ENCODE measurements around the gene LHX5. TPM values are rescaled to one million over a fixed set of nuclear protein-coding genes. Genes with fewer than 3 reads are reported as not detected.

LHX5 gene
- total RNA-seq, 1 experiment from 2014 or later: not detected

- Mint-ChIP-seq H3K9me3 (ENCODE audit: unreplicated experiment) (peaks cover 8% of the 10 kb centered on the region), H3K4me1 (ENCODE audit: insufficient read depth, unreplicated experiment) (no peaks in the 10 kb centered on the region), H3K36me3 (ENCODE audit: insufficient read depth, unreplicated experiment) (no peaks in the 10 kb centered on the region), H3K27ac (ENCODE audit: low read depth, unreplicated experiment) (no peak overlapping the region), H3K27me3 (ENCODE audit: insufficient read depth, unreplicated experiment) (peaks cover 88% of the 10 kb centered on the region), H3K4me3 (ENCODE audit: unreplicated experiment) (no peak overlapping the region)
- POLR2A ChIA-PET: interaction anchor here (0.6 kb wide), 1 partner anchor 114 kb away, joined by 5 read pairs; no protein-coding TSS in a partner anchor
- DNase-seq (ENCODE audit: unreplicated experiment): no peak
- CTCF ChIA-PET: interaction anchor here (0.7 to 0.9 kb wide), 2 partner anchors 9 to 1851 kb away, joined by 3 read pairs; no protein-coding TSS in a partner anchor
- no TSS peak for BruUV-seq (replicated peaks)
- intact Hi-C loops (cut with micrococcal nuclease): no loop called here
- TF ChIP-seq CTCF (IDR thresholded peaks at IDR 0.05; ENCODE audit: unreplicated experiment): no peak
These were observed 8.8 kb upstream of the LHX5 start for GRCh38 chr12:113480336-113480971.

GRCh38 chr12:113479590-113480335 is 8.1 kb upstream of the LHX5 start:
- no peak for TF ChIP-seq CTCF (IDR thresholded peaks at IDR 0.05; ENCODE audit: unreplicated experiment)
- H3K27me3 Mint-ChIP-seq (ENCODE audit: insufficient read depth, unreplicated experiment): peaks cover 88% of the 10 kb centered on the region

GRCh38 chr12:113479216-113479589 is 7.5 kb upstream of the LHX5 start:
- TF ChIP-seq CTCF (IDR thresholded peaks at IDR 0.05; ENCODE audit: unreplicated experiment): no peak
- Mint-ChIP-seq H3K27me3 (ENCODE audit: insufficient read depth, unreplicated experiment) (peaks cover 91% of the 10 kb centered on the region), H3K4me1 (ENCODE audit: insufficient read depth, unreplicated experiment) (peaks cover 4% of the 10 kb centered on the region), H3K4me3 (ENCODE audit: unreplicated experiment) (no peak overlapping the region), H3K36me3 (ENCODE audit: insufficient read depth, unreplicated experiment) (no peaks in the 10 kb centered on the region), H3K27ac (ENCODE audit: low read depth, unreplicated experiment) (no peak overlapping the region), H3K9me3 (ENCODE audit: unreplicated experiment) (peaks cover 8% of the 10 kb centered on the region)
- CTCF ChIA-PET: interaction anchor here (0.6 to 0.8 kb wide), 4 partner anchors 18 to 488 kb away, joined by 3 read pairs; no protein-coding TSS in a partner anchor
- POLR2A ChIA-PET: no interaction called here
- intact Hi-C loops (cut with micrococcal nuclease): no loop called here
- BruUV-seq (replicated peaks): no TSS peak
- DNase-seq (ENCODE audit: unreplicated experiment): no peak

More at GRCh38 chr12:113479590-113480335, 8.1 kb upstream of the LHX5 start:
- Mint-ChIP-seq H3K9me3 (ENCODE audit: unreplicated experiment) (peaks cover 8% of the 10 kb centered on the region), H3K4me1 (ENCODE audit: insufficient read depth, unreplicated experiment) (no peaks in the 10 kb centered on the region), H3K36me3 (ENCODE audit: insufficient read depth, unreplicated experiment) (no peaks in the 10 kb centered on the region), H3K4me3 (ENCODE audit: unreplicated experiment) (no peak overlapping the region), H3K27ac (ENCODE audit: low read depth, unreplicated experiment) (no peak overlapping the region)
- ChIA-PET POLR2A (interaction anchor here (0.6 kb wide), 1 partner anchor 114 kb away, joined by 5 read pairs; no protein-coding TSS in a partner anchor), CTCF (interaction anchor here (0.6 to 0.9 kb wide), 5 partner anchors 9 to 1852 kb away, joined by 3 read pairs; no protein-coding TSS in a partner anchor)
- DNase-seq (ENCODE audit: unreplicated experiment): peak; percentile 24
- no TSS peak for BruUV-seq (replicated peaks)
- intact Hi-C loops (cut with micrococcal nuclease): no loop called here

- Mint-ChIP-seq H3K4me1 (ENCODE audit: insufficient read depth, unreplicated experiment) (peaks cover 6% of the 10 kb centered on the region), H3K36me3 (ENCODE audit: insufficient read depth, unreplicated experiment) (no peaks in the 10 kb centered on the region), H3K27me3 (ENCODE audit: insufficient read depth, unreplicated experiment) (peaks cover 93% of the 10 kb centered on the region), H3K4me3 (ENCODE audit: unreplicated experiment) (no peak overlapping the region), H3K27ac (ENCODE audit: low read depth, unreplicated experiment) (no peak overlapping the region), H3K9me3 (ENCODE audit: unreplicated experiment) (peaks cover 8% of the 10 kb centered on the region)
- BruUV-seq (replicated peaks): no TSS peak
- ChIA-PET CTCF (interaction anchor here (0.7 to 0.8 kb wide), 3 partner anchors 17 to 489 kb away, joined by 3 read pairs; no protein-coding TSS in a partner anchor), POLR2A (no interaction called here)
- no peak for TF ChIP-seq CTCF (IDR thresholded peaks at IDR 0.05; ENCODE audit: unreplicated experiment)
- no peak for DNase-seq (ENCODE audit: unreplicated experiment)
- intact Hi-C loops (cut with micrococcal nuclease): no loop called here
These were observed 6.8 kb upstream of the LHX5 start for GRCh38 chr12:113478351-113479011.

Measured in MCF 10A (cell line).